ENCODE results near the gene PCDHB12. TPM values are rescaled to one million over a fixed set of nuclear protein-coding genes. Genes with fewer than 3 reads are reported as not detected.
"Not testable (repeated sequence)": the region's sequence is repeated elsewhere in the genome, so short reads cannot be mapped to it uniquely, and the experiment has no call there.

The PCDHB12 gene
- not detected for total RNA-seq

DNA sequence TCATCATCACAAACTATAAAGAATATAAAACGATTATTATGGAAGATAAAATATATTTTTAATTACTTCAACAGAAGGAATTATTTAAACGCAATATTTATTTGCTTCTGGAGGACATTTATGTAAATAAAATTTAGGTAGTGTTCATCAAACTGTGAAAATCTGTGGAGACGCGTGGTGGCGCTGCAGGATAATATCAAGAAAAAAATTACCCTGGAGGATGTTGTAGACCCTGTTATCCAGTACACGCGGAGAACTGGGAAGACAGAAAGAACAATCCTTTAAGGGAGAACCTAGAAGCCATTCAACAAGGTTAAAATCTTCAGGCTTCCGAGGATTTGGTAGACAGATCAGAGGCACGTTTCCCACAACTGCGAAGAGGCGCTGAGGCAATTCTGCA lies at the start of gene PCDHB12:
Gene PCDHB12 (plus strand): TSS at position 242 of the 400 bp plus-strand sequence. CDS start 189 bp downstream, outside the sequence.
- no peak for DNase-seq

DNA sequence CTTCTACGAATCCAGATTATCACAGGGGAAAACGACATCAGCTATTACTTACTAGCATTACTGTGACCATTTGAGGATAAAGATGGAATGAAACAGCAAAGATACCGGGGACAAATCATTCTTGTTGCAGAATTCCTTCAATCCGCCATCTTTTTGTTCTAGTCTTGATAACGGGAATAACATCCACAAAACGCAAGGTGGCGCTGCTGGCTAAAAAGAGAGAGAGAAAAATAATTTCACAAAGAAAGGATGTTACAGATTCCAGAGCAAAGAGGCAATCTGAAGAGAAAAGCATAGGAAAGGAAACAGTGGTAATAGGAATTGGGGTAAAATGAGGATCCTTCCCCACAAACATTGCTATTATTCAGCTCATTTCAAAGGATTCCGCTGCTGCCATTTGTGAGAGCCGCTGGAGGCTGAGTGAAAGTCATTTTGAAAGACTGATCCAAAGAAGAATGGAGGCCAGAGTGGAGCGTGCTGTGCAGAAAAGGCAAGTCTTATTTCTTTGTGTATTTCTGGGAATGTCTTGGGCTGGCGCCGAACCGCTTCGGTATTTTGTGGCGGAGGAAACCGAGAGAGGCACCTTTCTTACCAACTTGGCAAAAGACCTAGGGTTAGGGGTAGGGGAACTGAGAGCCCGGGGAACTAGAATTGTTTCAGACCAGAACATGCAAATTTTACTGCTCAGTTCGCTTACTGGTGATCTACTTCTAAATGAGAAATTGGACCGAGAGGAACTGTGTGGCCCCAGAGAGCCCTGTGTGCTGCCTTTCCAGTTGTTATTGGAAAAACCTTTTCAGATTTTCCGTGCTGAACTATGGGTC lies 35.9 kb upstream of the PCDHB12 start, which contains the start of gene PCDHB7:
Gene PCDHB7 (plus strand): TSS at position 264 of the 824 bp plus-strand sequence. CDS start 192 bp downstream, at position 456.
- DNase-seq = no peak

DNA sequence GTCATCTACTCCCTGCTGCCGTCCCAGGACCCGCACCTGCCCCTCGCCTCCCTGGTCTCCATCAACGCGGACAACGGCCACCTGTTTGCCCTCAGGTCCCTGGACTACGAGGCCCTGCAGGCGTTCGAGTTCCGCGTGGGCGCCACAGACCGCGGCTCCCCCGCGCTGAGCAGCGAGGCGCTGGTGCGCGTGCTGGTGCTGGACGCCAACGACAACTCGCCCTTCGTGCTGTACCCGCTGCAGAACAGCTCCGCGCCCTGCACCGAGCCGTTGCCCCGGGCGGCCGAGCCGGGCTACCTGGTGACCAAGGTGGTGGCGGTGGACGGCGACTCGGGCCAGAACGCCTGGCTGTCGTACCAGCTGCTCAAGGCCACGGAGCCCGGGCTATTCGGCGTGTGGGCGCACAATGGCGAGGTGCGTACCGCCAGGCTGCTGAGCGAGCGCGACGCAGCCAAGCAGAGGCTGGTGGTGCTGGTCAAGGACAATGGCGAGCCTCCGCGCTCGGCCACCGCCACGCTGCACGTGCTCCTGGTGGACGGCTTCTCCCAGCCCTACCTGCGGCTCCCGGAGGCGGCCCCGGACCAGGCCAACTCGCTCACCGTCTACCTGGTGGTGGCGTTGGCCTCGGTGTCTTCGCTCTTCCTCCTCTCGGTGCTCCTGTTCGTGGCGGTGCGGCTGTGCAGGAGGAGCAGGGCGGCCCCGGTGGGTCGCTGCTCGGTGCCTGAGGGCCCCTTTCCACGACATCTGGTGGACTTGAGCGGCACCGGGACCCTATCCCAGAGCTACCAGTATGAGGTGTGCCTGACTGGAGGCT lies 34.0 kb upstream of the PCDHB12 start:
- not testable (repeated sequence) for DNase-seq

GRCh38 chr5:141175933-141176332 lies 32.6 kb upstream of the PCDHB12 start:
- DNase-seq = no peak

- DNase-seq = not testable (repeated sequence)
These were observed 30.8 kb upstream of the PCDHB12 start, which contains the start of gene PCDHB8 for GRCh38 chr5:141177577-141178191. TSS of gene PCDHB8 (plus strand) at chr5:141177790. CDS start at chr5:141178035, 245 bp downstream.

- DNase-seq = not testable (repeated sequence)
These were observed 29.1 kb upstream of the PCDHB12 start for GRCh38 chr5:141179371-141179770.

- DNase-seq = not testable (repeated sequence)
These were observed 28.6 kb upstream of the PCDHB12 start for GRCh38 chr5:141179876-141180275.

- no peak for DNase-seq
These were observed 28.2 kb upstream of the PCDHB12 start for GRCh38 chr5:141180313-141180712.

- DNase-seq = no peak
These were observed 26.3 kb upstream of the PCDHB12 start, which contains the start of gene PCDHB16 for GRCh38 chr5:141182248-141182647. TSS of gene PCDHB16 (plus strand) at chr5:141182387. CDS start at chr5:141182560, 173 bp downstream.

- not testable (repeated sequence) for DNase-seq
These were observed 24.2 kb upstream of the PCDHB12 start for GRCh38 chr5:141184117-141184855.

DNA sequence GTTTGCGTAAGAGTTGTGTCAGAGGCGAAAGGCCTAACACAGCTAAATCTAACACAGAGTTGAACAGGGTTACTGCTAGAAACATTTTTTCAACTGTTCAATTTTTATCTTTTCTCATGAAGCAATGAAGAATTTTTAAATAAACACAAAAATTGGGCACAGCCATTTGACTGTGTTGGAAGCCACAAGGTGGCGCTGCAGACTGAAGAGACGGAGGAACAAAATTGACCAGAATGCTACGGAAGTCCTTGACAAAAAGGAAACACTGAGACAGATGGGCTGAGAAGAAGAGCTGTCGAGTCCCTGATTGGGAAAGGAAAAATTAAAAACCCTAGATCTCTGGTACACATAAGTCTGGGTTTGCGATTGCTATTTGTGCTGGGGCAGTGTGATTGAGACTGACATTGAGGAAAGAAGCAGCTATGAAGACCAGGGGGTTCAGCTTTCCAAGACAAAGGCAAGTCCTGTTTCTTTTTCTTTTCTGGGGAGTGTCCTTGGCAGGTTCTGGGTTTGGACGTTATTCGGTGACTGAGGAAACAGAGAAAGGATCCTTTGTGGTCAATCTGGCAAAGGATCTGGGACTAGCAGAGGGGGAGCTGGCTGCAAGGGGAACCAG lies 21.5 kb upstream of the PCDHB12 start, which contains the start of gene PCDHB9:
Gene PCDHB9 (plus strand): TSS at position 265 of the 616 bp plus-strand sequence. CDS start 158 bp downstream, at position 423.
- no peak for DNase-seq

GRCh38 chr5:141188682-141189081 lies 19.8 kb upstream of the PCDHB12 start:
- DNase-seq = not testable (repeated sequence)

DNA sequence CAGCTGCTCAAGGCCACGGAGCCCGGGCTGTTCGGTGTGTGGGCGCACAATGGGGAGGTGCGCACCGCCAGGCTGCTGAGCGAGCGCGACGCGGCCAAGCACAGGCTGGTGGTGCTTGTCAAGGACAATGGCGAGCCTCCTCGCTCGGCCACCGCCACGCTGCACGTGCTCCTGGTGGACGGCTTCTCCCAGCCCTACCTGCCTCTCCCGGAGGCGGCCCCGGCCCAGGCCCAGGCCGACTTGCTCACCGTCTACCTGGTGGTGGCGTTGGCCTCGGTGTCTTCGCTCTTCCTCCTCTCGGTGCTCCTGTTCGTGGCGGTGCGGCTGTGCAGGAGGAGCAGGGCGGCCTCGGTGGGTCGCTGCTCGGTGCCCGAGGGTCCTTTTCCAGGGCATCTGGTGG lies 19.4 kb upstream of the PCDHB12 start:
- not testable (repeated sequence) for DNase-seq

DNA sequence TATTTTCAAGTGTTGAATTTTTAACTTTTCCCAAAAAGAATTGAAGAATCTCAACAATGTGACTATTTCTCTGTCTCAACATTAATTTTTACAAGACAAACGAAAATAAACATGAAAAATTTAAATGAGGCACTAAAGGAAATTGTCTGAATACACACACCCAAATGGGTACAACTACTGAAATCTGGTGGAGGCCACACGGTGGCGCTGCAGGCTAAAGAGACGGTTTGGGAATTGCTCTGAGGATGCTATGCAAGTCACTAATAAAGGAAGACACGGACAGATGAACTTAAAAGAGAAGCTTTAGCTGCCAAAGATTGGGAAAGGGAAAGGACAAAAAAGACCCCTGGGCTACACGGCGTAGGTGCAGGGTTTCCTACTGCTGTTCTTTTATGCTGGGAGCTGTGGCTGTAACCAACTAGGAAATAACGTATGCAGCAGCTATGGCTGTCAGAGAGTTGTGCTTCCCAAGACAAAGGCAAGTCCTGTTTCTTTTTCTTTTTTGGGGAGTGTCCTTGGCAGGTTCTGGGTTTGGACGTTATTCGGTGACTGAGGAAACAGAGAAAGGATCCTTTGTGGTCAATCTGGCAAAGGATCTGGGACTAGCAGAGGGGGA lies 16.3 kb upstream of the PCDHB12 start, which contains the start of gene PCDHB10:
Gene PCDHB10 (plus strand): TSS at position 244 of the 616 bp plus-strand sequence. CDS start 200 bp downstream, at position 444.
- DNase-seq = no peak

DNA sequence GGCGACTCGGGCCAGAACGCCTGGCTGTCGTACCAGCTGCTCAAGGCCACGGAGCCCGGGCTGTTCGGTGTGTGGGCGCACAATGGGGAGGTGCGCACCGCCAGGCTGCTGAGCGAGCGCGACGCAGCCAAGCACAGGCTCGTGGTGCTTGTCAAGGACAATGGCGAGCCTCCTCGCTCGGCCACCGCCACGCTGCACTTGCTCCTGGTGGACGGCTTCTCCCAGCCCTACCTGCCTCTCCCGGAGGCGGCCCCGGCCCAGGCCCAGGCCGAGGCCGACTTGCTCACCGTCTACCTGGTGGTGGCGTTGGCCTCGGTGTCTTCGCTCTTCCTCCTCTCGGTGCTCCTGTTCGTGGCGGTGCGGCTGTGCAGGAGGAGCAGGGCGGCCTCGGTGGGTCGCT lies 14.2 kb upstream of the PCDHB12 start:
- not testable (repeated sequence) for DNase-seq

GRCh38 chr5:141196363-141196762 lies 12.2 kb upstream of the PCDHB12 start:
- no peak for DNase-seq

DNA sequence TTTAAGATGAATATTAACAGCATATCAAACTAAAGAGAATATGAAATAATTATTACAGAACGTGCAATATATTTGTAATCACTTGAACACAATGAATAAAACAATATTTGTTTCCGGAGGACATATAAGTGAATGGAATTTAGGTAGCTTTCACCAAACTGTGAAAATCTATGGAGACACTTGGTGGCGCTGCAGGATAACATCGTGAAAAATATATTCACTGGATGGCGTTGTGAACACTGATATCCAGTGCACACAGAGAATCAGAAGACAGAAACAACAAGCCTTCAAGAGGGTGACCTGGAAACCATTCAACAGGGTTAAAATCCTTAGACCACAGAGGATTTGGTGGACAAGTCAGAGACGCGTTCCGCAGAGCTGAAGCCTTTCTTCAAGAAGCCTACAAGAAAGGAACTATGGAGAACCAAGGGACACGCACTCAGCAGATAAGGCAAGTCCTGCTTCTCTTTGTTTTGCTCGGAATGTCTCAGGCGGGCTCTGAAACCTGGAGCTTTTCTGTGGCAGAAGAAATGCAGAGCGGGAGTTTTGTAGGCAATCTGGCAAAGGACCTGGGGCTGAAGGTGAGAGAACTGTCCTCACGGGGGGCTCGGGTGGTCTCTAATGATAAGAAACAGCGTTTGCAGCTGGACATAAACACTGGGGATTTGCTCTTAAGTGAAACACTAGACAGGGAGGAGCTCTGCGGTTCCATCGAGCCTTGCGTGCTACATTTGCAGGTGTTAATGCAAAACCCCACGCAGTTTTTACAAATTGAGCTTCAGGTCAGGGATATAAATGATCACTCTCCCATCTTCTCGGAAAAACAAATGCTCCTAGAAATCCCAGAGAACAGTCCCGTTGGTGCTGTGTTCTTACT lies 8.9 kb upstream of the PCDHB12 start, which contains the start of gene PCDHB11:
Gene PCDHB11 (plus strand): TSS at position 269 of the 877 bp plus-strand sequence. CDS start 148 bp downstream, at position 417.
- DNase-seq = no peak

DNA sequence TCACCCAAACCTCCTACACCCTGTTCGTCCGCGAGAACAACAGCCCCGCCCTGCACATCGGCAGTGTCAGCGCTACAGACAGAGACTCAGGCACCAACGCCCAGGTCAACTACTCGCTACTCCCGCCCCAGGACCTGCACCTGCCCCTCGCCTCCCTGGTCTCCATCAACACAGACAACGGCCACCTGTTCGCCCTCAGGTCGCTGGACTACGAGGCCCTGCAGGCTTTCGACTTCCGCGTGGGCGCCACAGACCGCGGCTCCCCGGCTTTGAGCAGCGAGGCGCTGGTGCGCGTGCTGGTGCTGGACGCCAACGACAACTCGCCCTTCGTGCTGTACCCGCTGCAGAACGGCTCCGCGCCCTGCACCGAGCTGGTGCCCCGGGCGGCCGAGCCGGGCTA lies 7.4 kb upstream of the PCDHB12 start:
- not testable (repeated sequence) for DNase-seq

GRCh38 chr5:141201646-141202045 lies 6.9 kb upstream of the PCDHB12 start:
- DNase-seq = not testable (repeated sequence)
